LoVo (cell line): ENCODE data around the gene APBB1.
"Not testable (repeated sequence)": the region's sequence is repeated elsewhere in the genome, so short reads cannot be mapped to it uniquely, and the experiment has no call there.

Experiments used
- DNase-seq: peaks from one replicate; pipeline ENCODE4 v3.0.0-alpha.2; 2016; ENCODE audit warnings: low spot score

Gene APBB1

DNA sequence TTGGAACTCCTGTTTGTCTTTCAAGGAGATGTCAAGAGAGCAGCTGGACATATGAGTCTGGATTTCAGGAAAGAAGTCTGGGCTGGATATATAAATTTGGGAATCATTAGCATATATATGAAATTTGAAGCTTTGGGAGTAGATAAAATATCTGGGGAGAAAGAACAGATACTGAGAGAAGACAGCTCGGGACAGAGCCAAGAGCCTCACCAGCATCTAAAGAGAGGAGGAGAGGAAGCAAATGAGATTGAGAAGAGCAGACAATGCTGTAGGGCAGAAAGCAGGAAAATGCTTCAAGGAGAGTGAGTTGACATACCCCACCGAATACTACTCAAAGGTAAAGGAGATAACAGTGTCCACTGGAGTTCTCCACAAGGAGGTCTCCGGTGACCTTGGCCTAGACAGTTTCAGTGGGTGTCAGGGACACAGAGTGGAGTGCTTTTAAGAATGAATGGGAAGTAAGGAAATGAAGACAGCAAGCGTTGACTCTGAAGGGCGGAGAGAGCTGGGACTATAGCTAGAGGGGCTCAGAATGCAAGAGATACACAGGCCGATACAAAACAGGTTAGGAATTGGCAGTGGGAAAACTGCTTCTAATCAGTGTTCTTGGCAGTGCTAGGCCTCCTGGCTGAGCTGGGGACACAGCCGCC lies 862 bp downstream of the APBB1 start:
- no peak for DNase-seq

DNA sequence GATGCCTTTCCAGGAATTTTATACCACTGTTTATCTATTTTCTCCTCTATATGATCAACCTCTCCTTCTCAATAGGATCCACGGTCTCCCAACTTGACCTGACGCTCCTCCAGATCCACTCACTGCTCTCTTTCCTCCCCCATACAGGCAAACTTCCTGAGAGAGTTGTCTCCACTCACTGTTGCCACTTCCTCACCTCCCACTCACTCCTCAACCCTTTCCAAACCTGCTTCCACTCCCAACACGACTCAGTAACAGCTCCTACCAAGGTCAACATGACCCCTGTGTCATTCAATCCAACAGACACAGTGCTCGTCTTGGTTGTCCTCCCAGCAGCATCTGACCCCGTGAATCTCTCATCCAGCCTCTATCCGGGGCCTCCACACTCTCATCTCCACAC lies 3.1 kb downstream of the APBB1 start:
- DNase-seq, result no peak

DNA sequence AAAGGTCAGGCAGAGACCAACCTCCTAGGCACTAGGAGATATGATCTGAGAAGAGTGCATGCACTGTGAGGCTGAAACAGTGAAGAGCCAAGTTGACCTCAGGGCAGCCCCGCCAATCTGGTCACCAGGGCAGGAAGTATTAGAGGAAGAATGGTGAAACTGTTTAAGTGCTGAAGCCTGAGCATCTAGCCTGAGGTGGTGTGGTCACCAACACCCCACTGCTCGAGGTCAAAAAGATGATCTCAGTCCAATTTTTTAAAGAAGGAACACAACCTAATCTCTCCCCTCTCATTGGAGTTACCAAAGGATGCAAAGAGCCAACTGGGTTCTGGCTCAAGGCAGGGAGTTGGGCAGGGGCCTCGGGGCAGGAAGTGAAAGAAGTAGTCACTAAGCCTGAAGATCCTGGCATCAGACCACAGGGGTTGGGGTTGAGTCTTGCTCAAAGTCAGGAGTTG lies 4.0 kb downstream of the APBB1 start:
- no peak for DNase-seq

DNA sequence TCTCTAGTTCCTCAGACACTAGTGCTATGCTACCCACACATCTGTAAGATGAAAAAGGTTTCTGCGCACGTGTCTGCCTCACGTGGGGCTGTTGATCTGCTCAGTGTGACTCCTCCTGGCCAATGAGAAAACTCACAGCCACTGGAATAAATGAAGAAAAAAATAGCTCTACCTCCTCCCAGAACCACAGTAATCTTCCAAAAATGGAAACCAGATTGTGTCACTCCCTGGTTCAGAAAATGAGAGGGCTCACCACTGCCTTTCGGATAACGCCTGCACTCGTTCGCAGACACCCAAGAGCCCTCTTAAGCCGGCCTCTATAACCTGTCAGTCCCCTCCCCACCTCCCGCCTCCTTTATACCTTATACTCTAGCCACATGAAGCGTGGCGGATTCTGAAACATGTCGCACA lies 5.1 kb downstream of the APBB1 start:
- no peak for DNase-seq

DNA sequence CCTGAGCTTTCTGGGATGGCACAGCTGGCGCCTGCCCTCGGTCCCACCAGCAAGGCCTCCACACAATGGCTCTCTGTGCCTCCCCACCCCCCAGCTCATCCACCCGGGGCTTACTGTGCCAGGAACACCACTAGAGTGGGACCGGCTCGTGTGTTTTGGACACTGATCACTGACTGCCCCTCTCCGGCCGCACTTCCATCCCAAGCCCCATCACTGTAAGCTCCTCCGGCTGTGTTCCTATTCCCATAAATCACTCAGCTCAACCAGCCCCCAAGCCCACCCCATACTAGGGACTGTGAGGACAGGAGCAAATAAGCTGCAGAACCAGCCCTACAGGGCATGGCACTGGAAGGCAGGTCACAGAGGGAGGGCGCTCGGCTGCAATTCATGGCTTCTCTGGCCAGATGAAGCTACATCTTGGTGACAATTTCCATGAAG lies 7.3 kb downstream of the APBB1 start:
- no peak for DNase-seq

DNA sequence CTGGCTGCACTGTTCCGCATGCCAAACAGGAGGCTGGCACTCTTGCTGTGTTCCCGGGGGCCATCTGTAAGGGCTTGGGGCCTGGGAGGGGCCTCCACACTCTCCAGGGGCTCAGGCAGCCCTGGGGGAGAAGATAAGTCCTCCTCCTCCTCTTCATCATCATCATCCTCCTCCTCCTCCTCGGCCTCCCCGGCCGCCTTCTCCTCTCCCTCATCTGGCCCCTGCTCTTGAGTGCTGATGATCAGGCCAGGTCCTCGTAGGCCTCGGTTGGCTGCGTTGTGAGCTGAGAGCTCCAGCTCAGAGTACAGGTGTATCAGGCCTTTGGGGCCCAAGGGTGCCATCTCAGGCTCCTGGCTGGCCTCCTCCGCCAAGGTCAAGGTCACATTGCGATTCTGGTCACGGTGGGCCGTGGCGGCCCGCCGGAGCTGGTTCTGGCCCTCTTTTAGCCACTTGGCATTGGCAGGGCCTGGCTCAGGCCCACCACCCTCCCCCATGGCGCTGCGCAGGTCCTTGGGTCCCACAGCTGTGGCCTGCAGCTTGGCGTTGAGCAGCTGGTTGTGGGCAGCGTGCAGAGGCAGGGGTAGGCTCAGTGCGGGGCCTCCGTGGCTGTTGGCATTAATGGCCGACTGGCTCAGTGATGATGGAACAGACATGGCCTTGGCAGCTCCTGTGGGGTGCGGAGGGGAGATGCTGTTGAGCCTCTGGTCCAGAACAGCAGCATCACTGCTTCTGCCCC lies 8.0 kb downstream of the APBB1 start:
- no peak for DNase-seq

DNA sequence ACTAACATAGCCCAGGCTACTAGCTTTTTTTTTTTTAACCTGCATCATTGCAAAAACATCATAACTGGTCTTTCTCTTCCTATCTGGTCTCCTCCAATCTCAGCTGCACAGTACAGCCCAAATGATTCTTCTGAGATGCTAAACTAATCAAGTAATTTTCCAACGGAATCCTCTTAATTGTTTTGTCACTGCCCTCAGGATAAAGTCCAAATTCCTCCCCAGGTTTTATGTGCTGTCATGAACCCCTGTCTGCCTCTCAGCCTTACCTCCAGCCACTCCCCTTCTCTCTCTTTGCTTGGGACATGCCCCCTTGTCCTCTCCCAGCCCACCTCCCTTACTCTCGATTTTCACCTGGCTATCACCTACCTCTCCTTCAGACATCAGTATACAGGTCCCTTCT lies 12.5 kb downstream of the APBB1 start:
- no peak for DNase-seq

DNA sequence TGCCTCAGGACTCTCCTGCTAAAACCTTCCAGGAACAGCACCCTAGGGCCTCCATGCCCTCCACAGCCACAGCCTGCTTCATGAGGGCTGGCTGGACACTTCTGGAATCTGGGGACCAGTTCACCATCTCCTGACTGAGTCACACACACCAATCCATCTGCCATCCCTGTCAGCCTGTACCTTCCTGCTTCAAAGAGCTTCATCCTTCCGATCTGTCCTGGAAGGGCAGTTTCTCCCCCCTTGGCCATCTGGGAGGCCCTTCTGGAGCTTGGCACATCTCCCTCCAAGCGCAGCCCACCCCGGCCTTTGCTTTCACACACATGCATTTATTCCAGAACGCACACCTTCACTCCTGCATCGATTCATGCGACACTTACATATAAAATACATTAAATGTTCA lies 13.0 kb downstream of the APBB1 start:
- DNase-seq, result no peak

DNA sequence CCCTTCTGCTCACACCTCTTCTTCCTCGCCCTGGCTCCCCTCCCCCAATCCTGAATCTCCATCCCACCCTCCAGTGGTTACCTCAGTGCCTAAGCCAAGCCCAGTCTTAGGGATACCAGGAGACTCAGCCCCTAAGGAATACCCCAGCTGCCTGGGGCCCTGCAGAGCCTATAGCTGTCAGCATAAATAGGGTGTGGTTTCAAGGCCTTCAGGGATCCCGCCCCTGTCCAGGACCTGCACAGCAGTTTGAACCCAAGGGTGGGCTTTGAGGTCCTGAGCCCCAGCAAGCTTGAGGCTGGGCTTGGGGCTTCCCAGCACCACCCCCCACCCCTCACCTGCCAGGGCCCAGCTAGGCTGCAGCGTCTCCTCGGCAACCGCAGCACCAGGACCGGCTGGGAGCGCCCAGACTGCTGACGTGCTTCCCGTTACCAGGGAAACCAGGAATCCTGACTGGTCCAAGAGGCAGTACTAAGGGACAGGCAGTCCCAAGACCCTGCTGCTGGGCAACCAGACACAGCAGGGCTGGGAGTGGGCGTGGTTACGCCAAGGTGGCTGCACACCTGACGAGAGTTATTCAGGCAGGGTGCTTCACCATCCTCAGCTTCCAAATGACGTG lies 13.7 kb downstream of the APBB1 start:
- DNase-seq, result no peak

DNA sequence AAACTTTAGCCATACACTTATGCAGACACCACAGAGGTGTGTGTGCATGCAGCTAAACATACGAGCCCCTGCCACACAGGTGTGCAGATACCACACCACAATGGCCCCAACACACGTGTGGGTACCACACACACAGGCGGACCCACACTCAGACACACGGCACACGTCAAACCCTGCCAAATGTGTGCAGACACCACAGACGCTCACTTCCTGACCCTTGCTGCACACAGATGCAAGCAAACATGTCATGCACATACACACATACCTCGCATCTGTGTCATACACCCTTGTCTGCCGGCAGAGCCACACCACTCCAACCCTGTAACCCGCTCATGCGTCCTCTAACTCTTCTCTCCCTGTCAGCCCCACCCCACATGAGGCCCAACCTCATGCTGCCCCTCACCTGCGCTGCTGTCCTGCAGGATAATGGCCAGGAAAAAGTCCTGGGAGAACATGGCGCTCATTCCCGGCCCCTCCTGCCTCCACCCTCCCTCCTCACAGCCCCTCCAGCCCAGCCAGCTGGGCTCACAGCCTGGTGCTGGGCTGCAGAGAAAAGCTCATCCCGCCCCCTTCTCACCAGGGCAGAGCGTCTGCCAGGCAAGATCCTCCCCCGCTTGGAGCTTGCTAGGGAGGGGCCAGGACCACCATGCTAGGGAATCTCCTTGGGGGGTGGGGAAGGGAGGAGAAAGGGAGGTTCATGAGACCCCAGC lies 14.4 kb downstream of the APBB1 start:
- DNase-seq, result no peak

DNA sequence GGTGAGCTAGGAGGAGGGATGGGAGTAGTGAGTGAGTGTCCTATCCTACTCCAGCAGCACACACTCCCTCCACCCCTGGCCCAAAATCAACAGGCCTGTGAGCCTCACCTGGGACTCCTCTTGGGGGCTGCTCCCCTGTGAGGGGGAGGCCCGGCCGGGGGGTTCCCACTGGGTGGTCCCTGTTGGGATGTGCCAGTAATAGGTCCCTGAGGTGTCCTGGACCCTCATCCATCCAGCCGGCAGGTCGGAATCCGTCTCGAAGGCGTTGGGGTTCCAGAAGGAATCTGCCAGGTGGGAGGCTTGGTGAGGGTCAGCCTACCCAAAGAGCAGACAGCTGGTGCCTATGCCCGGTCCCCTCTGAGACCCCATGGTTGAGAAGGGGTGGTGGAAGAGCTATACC lies 15.4 kb downstream of the APBB1 start:
- no peak for DNase-seq

DNA sequence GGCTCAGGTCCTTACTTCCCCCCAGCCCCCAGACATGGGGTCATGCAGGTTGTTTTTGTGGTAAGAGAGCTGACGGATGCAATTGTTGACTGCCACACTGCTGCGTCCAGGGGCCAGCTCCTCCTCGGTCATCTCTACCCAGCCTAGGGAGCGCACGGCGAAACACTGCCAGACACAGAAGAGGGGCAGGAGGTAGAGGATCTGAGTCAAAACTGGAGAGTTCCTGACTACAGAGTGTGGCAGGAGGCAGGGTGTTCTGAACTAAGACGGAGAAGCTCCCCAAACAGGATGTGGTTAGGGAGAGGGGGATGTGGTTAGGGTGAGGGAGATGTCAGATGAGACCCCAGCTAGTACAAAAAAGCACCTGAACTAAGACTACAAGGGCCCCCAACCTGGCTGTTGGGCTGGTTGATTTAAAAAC lies 16.3 kb downstream of the APBB1 start:
- DNase-seq, result no peak

DNA sequence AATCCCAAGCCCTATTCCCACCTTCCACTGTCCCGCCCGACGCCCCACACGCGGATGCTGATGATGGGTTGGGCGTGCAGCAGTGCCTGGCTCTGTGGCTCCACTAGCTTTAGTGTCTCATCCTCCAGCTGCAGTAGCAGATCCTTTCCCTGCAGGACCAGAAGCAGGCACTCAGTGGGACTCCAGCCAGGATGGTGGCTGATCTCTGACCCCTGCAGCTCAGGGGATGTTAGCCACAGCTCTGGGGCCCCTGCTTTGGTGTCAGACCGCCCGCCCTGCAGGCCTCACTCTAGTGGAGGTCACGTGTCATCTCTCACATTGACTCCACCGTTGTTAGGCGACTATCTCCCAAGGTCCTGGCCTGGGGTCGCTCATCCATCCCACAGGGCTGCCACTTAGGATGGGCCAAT lies 16.8 kb downstream of the APBB1 start:
- no peak for DNase-seq

DNA sequence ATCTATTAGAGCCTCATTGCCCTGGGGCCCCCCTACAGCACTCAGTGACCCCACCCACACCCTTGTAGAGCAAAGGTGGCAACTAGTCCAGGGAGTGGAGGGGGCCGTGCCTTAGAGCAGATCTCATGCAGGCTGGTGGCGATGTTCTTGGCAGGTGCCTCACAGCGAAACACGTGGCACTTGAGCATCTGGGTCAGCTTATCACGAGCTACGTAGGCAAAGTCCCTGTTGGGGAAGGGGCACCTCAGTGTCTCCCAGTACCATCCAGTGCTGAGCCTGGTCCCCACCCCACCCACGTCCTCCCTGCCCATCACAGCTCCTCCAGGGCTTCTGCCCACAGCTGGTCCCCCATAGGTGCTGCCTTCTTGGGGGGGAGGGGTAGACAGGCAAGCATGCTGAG lies 17.4 kb downstream of the APBB1 start:
- no peak for DNase-seq

DNA sequence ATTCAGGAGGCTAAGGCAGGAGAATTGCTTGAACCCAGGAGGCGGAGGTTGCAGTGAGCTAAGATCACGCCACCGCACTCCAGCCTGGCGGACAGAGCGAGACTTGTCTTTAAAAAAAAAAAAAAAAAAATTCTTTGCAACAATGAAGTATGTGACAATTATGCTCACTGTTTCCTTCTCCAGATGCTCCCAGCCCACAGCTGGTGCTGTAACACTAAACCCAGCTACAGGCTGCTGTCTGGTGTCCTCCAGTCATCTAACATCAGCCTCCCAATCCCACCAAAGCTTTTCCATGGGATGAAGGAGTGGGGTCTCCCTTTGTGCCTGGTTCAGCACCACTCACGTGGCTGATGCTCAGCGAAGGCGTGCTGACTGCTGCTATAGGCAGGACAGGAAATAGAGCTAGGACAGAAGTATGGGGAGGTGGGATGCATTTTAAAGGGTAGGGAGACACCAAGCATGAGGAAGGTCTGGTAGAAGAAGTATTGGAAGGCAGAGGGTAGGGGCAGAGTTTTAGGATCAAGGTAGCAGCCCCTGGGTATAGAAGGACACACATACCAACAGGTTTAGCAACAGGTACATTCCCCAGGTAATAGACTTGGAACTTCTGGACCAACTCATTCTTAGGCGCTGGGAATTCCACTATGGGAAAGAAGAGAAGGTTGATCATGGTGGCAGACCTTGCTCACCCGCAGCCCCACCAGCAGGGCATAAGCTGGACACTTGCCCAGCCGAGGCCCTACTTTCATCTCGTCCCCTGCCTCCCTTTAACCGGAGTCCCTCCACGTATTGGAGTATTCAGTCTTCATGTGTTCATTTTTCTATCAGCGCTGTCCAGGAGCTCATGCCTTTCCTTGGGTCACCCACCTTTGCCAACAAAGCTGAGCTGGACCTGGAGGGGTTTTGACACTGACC lies 18.2 kb downstream of the APBB1 start:
- DNase-seq, result no peak

DNA sequence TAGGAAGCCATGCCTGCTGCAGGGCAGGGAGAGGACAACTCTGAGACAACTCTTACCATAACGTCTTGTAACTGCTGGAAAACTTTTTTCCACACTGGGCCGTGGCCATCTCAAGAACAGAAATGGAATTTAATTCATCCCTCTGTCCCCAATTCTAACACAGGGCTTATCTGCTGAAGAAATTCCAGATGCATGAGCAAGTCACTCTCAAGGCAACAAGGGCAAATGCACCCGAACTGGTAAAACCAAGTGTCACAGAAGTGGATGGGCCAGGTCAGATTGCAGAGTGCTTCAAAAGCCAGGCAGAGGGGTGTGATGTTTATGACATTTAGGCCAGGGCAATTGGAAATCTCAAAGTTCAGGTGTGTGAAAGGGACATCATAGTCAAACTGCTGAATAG lies 21.3 kb downstream of the APBB1 start:
- DNase-seq, result no peak

DNA sequence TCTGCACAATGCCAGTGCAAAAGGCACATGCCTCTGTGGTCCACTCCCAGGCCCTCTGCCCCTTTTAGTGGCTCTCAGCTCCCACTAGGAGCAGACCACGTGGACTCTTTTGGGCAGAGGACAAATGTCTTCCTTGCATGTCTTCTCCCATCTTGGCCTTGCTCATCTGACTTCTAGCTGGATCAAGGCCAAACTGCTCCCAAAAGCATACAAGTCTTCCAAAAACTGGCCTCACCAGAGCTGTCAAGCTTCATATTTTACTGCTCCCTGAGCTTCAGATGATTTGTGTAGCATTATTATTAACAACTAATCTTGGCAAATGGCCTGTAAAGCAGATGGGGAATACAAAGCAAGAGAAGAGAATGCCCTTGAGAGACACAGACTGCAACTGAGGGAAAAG lies 21.7 kb downstream of the APBB1 start:
- no peak for DNase-seq

DNA sequence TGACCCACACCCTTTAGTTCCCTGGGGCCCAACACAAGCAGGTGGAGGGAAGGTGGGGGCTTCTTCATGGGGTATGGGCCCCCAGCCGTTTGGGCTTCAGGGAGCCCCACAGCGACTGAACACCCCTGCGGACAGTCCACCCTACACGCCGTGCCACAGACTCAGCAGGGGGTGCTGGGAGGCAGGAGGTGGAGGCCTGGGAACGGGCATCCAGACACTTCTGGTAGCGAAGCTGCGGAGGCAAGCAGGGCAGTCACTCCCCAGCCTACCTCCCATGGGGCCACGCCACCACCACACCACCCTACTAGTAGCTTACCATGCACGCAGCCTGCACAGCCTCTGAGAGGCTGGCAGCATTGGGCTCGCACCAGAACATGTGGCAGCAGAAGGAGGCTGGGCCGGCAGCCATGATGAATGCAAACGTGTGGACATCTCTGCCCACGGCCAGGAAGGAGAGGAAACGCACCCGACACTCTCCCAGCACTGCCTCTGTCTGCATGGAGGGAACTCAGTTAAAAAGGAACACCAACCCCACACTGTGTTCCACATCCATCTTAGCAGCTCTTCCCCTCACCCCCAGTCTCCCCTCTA lies 23.3 kb downstream of the APBB1 start:
- DNase-seq, result no peak

DNA sequence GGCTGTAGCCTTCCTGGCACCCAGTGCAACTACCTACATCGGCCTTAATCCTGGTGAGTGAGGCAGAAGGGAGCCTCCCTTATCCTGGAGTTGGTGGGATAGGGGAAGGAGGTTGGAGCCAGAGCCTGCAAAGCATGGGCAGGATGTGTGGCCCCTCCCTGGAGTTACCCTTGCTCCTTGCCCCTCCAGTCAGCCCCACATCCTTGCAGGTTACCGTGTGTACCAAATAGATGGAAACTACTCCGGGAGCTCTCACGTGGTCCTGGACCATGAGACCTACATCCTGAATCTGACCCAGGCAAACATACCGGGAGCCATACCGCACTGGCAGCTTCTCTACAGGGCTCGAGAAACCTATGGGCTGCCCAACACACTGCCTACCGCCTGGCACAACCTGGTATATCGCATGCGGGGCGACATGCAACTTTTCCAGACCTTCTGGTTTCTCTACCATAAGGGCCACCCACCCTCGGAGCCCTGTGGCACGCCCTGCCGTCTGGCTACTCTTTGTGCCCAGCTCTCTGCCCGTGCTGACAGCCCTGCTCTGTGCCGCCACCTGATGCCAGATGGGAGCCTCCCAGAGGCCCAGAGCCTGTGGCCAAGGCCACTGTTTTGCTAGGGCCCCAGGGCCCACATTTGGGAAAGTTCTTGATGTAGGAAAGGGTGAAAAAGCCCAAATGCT lies 24.8 kb downstream of the APBB1 start:
- no peak for DNase-seq

DNA sequence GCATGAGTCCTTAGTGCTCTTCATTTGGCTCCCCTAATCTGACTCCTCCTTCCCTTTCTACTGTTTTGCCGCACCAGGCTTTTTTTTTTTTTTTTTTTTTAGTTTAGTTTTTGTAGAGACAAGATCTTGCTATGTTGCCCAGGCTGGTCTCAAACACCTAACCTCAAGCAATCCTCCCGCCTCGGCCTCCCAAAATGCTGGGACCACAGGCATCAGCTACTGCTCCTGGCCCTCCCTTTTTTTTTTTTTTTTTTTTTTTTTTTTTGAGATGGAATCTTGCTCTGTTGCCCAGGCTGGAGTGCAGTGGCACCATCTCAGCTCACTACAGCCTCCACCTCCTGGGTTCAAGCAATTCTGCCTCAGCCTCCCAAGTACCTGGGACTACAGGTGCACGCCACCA lies 26.6 kb downstream of the APBB1 start:
- DNase-seq, result not testable (repeated sequence)
